ENCODE data around the gene HDAC9.

The HDAC9 gene

DNA sequence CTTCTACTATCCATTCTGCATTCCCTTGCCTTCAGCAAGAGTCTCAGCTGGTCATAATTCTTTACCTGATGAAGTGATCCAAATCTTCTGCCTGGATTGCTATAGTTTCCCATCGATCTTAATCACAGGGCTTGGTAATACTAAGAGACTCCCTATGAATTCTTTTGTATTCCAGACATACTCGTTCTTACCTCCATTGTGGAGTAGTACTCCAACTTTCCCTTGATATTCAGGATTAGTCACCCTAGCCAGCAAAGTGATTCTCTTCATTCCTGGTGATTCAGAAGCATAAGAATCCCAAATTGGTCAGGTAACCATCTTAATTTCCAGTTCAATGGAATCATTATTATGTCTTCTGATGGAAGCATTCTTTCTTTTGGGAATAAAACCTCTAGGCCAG is 525.2 kb downstream of the HDAC9 start:
- Histone ChIP-seq H3K4me2 (no peak overlapping the region), H3K4me3 (IDR thresholded peaks at IDR 0.05; ENCODE audit: insufficient read depth, low read depth, low read length) (no peak overlapping the region), H3K36me3 (ENCODE audit: insufficient read depth) (no peaks in the 10 kb centered on the region), H2AFZ (ENCODE audit: low read depth) (no peak overlapping the region), H3K27ac (no peak overlapping the region), H3K4me1 (ENCODE audit: low read depth, poor library complexity, severe bottlenecking) (no peaks in the 10 kb centered on the region), H3K79me2 (ENCODE audit: insufficient read depth, low read depth) (no peaks in the 10 kb centered on the region), H4K20me1 (ENCODE audit: insufficient read depth) (no peaks in the 10 kb centered on the region), H3K9ac (no peak overlapping the region), H3K27me3 (ENCODE audit: insufficient read depth, low read depth) (no peaks in the 10 kb centered on the region)
- TF ChIP-seq, protein P1, sequence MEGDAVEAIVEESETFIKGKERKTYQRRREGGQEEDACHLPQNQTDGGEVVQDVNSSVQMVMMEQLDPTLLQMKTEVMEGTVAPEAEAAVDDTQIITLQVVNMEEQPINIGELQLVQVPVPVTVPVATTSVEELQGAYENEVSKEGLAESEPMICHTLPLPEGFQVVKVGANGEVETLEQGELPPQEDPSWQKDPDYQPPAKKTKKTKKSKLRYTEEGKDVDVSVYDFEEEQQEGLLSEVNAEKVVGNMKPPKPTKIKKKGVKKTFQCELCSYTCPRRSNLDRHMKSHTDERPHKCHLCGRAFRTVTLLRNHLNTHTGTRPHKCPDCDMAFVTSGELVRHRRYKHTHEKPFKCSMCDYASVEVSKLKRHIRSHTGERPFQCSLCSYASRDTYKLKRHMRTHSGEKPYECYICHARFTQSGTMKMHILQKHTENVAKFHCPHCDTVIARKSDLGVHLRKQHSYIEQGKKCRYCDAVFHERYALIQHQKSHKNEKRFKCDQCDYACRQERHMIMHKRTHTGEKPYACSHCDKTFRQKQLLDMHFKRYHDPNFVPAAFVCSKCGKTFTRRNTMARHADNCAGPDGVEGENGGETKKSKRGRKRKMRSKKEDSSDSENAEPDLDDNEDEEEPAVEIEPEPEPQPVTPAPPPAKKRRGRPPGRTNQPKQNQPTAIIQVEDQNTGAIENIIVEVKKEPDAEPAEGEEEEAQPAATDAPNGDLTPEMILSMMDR (conservative IDR thresholded peaks at IDR 0.05; ENCODE audit: low read depth, low read length) = no peak

DNA sequence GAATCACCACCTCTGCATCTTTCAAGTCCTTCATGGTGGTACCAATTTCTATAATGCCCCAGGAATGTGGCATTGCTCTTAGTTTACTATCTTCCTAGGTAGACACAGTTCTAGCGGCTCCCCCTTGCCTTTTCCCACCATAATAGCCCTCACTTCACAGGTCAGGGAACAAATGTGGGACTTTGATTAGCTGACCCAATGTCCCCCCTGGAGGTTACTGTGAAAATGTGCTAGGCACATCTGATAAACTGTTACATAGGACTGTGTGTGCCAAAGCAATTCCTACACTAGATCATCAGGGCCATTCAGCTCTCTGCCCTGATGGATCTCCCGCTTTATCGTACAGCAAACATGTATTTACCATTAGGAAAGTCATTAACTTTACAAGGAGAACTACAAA is 527.9 kb downstream of the HDAC9 start:
- Histone ChIP-seq H2AFZ (ENCODE audit: low read depth) (no peak overlapping the region), H4K20me1 (ENCODE audit: insufficient read depth) (no peaks in the 10 kb centered on the region), H3K27ac (no peak overlapping the region), H3K4me3 (IDR thresholded peaks at IDR 0.05; ENCODE audit: insufficient read depth, low read depth, low read length) (no peak overlapping the region), H3K27me3 (ENCODE audit: insufficient read depth, low read depth) (no peaks in the 10 kb centered on the region), H3K9ac (no peak overlapping the region), H3K4me2 (no peak overlapping the region), H3K79me2 (ENCODE audit: insufficient read depth, low read depth) (no peaks in the 10 kb centered on the region), H3K4me1 (ENCODE audit: low read depth, poor library complexity, severe bottlenecking) (no peaks in the 10 kb centered on the region), H3K36me3 (ENCODE audit: insufficient read depth) (no peaks in the 10 kb centered on the region)
- TF ChIP-seq, protein P1 (conservative IDR thresholded peaks at IDR 0.05; ENCODE audit: low read depth, low read length) = no peak

GRCh38 chr7:19024261-19024660 is 528.7 kb downstream of the HDAC9 start:
- no peaks in the 10 kb centered on the region for H3K36me3 ChIP-seq (ENCODE audit: insufficient read depth)
- H4K20me1 ChIP-seq (ENCODE audit: insufficient read depth) = no peaks in the 10 kb centered on the region
- H2AFZ ChIP-seq (ENCODE audit: low read depth) = no peak overlapping the region
- H3K27me3 ChIP-seq (ENCODE audit: insufficient read depth, low read depth) = no peaks in the 10 kb centered on the region
- no peak overlapping the region for H3K4me2 ChIP-seq
- TF ChIP-seq, protein P1 (conservative IDR thresholded peaks at IDR 0.05; ENCODE audit: low read depth, low read length) = no peak
- no peaks in the 10 kb centered on the region for H3K79me2 ChIP-seq (ENCODE audit: insufficient read depth, low read depth)
- no peak overlapping the region for H3K27ac ChIP-seq
- no peaks in the 10 kb centered on the region for H3K4me1 ChIP-seq (ENCODE audit: low read depth, poor library complexity, severe bottlenecking)
- H3K4me3 ChIP-seq (IDR thresholded peaks at IDR 0.05; ENCODE audit: insufficient read depth, low read depth, low read length) = no peak overlapping the region
- H3K9ac ChIP-seq = no peak overlapping the region

DNA sequence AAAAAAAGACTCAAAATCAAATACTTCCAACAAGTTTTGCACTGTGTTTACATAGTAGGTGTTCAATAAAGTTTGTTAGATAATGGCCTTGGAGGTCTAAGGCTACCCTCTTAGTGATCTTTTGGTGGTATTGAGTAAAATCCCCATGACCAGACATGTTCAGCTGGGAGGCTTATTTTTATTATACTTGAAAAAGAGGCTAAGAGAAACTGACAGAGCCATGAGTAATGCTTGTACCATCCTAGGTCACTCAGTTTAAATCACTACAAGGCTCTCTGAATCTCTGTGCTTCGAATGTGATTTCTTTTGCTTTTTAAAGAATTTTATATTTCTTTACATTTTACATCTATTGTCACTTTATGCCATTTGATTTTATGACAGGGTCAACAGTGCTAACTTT is 531.3 kb downstream of the HDAC9 start:
- no peaks in the 10 kb centered on the region for H3K27me3 ChIP-seq (ENCODE audit: insufficient read depth, low read depth)
- H3K36me3 ChIP-seq (ENCODE audit: insufficient read depth) = no peaks in the 10 kb centered on the region
- TF ChIP-seq, protein P1 (conservative IDR thresholded peaks at IDR 0.05; ENCODE audit: low read depth, low read length) = no peak
- H4K20me1 ChIP-seq (ENCODE audit: insufficient read depth) = no peaks in the 10 kb centered on the region
- no peak overlapping the region for H3K4me2 ChIP-seq
- H3K27ac ChIP-seq = no peak overlapping the region
- no peak overlapping the region for H3K4me3 ChIP-seq (IDR thresholded peaks at IDR 0.05; ENCODE audit: insufficient read depth, low read depth, low read length)
- H3K79me2 ChIP-seq (ENCODE audit: insufficient read depth, low read depth) = no peaks in the 10 kb centered on the region
- H3K4me1 ChIP-seq (ENCODE audit: low read depth, poor library complexity, severe bottlenecking) = no peaks in the 10 kb centered on the region
- no peak overlapping the region for H3K9ac ChIP-seq
- no peak overlapping the region for H2AFZ ChIP-seq (ENCODE audit: low read depth)
